ENCODE results near the gene PLEKHB1. TPM values are rescaled to one million over a fixed set of nuclear protein-coding genes. Genes with fewer than 3 reads are reported as not detected.

PLEKHB1 gene
- total RNA-seq, 1 experiment from 2014 or later = 6.6 TPM

- H3K27me3 ChIP-seq (ENCODE audit: control insufficient read depth, insufficient read depth, low read length) = no peaks in the 10 kb centered on the region
- no TSS peak for BruUV-seq (replicated peaks)
- H3K4me3 ChIP-seq (ENCODE audit: low read depth in 2 of 2, low read length in 2 of 2) = no peak overlapping the region
- ATAC-seq (no peak), DNase-seq (ENCODE audit: low read depth, low spot score) (no peak)
- ChIA-PET POLR2A (no interaction called here), CTCF (interaction anchor here (1.3 kb wide), 1 partner anchor 10 kb away, joined by 4 read pairs; no protein-coding TSS in a partner anchor)
- TF ChIP-seq CTCF (IDR thresholded peaks at IDR 0.05) (no peak), SIN3A (IDR thresholded peaks at IDR 0.05; ENCODE audit: borderline replicate concordance, insufficient read depth, low read depth, low read length) (no peak), POLR2AphosphoS5 (IDR thresholded peaks at IDR 0.05; ENCODE audit: low read depth, low read length) (no peak), TCF7L2 (IDR thresholded peaks at IDR 0.05; ENCODE audit: low read depth, low read length) (no peak), REST (IDR thresholded peaks at IDR 0.05; ENCODE audit: insufficient read depth in 1 of 2, low read depth in 2 of 2, low read length in 1 of 2) (no peak)
- in situ Hi-C loops (cut with HindIII; ENCODE audit: low pct_unique_long_range_greater_than_20kb, low sequenced_read_pairs) = no loop called here
- H3K27ac ChIP-seq (ENCODE audit: low read length) = no peak overlapping the region
- no peaks in the 10 kb centered on the region for H3K4me1 ChIP-seq (ENCODE audit: control insufficient read depth, insufficient read depth, low read length)
- intact Hi-C loops (cut with micrococcal nuclease; ENCODE audit: unreplicated experiment) = no loop called here
- no peaks in the 10 kb centered on the region for H3K36me3 ChIP-seq (ENCODE audit: control insufficient read depth, insufficient read depth, low read length)
- no peaks in the 10 kb centered on the region; the same call in 1 of the 2 replicates for H3K9me3 ChIP-seq (ENCODE audit: control insufficient read depth, insufficient read depth, low read depth, low read length)
Observed at GRCh38 chr11:73636249-73636648, 10.1 kb upstream of the PLEKHB1 start.

- no peak overlapping the region for H3K27ac ChIP-seq (ENCODE audit: low read length)
- no TSS peak for BruUV-seq (replicated peaks)
- intact Hi-C loops (cut with micrococcal nuclease; ENCODE audit: unreplicated experiment) = no loop called here
- H3K4me1 ChIP-seq (ENCODE audit: control insufficient read depth, insufficient read depth, low read length) = no peaks in the 10 kb centered on the region
- DNase-seq (ENCODE audit: low read depth, low spot score) (no peak), ATAC-seq (no peak)
- in situ Hi-C loops (cut with HindIII; ENCODE audit: low pct_unique_long_range_greater_than_20kb, low sequenced_read_pairs) = no loop called here
- no peaks in the 10 kb centered on the region; the same call in 1 of the 2 replicates for H3K9me3 ChIP-seq (ENCODE audit: control insufficient read depth, insufficient read depth, low read depth, low read length)
- no peaks in the 10 kb centered on the region for H3K36me3 ChIP-seq (ENCODE audit: control insufficient read depth, insufficient read depth, low read length)
- TF ChIP-seq SIN3A (IDR thresholded peaks at IDR 0.05; ENCODE audit: borderline replicate concordance, insufficient read depth, low read depth, low read length) = no peak
- ChIA-PET CTCF (interaction anchor here (1.3 kb wide), 1 partner anchor 11 kb away, joined by 4 read pairs; no protein-coding TSS in a partner anchor), POLR2A (no interaction called here)
- H3K4me3 ChIP-seq (ENCODE audit: low read depth in 2 of 2, low read length in 2 of 2) = no peak overlapping the region
- no peaks in the 10 kb centered on the region for H3K27me3 ChIP-seq (ENCODE audit: control insufficient read depth, insufficient read depth, low read length)
Observed at GRCh38 chr11:73637012-73637411, 9.4 kb upstream of the PLEKHB1 start.

GRCh38 chr11:73640592-73640991, 5.8 kb upstream of the PLEKHB1 start:
- in situ Hi-C loops (cut with HindIII; ENCODE audit: low pct_unique_long_range_greater_than_20kb, low sequenced_read_pairs) (no loop called here), intact Hi-C loops (cut with micrococcal nuclease; ENCODE audit: unreplicated experiment) (no loop called here)
- ATAC-seq = no peak
- Histone ChIP-seq H3K27ac (ENCODE audit: low read length) (no peak overlapping the region), H3K27me3 (ENCODE audit: control insufficient read depth, insufficient read depth, low read length) (no peaks in the 10 kb centered on the region), H3K9me3 (ENCODE audit: control insufficient read depth, insufficient read depth, low read depth, low read length) (no peaks in the 10 kb centered on the region), H3K4me1 (ENCODE audit: control insufficient read depth, insufficient read depth, low read length) (no peaks in the 10 kb centered on the region), H3K4me3 (ENCODE audit: low read depth in 2 of 2, low read length in 2 of 2) (no peak overlapping the region), H3K36me3 (ENCODE audit: control insufficient read depth, insufficient read depth, low read length) (no peaks in the 10 kb centered on the region)
- DNase-seq (ENCODE audit: low read depth, low spot score) = no peak
- TF ChIP-seq POLR2AphosphoS5 (IDR thresholded peaks at IDR 0.05; ENCODE audit: low read depth, low read length) (no peak), TCF7L2 (IDR thresholded peaks at IDR 0.05; ENCODE audit: low read depth, low read length) (no peak), CTCF (IDR thresholded peaks at IDR 0.05) (no peak), REST (IDR thresholded peaks at IDR 0.05; ENCODE audit: insufficient read depth in 1 of 2, low read depth in 2 of 2, low read length in 1 of 2) (no peak), SIN3A (IDR thresholded peaks at IDR 0.05; ENCODE audit: borderline replicate concordance, insufficient read depth, low read depth, low read length) (no peak)
- no TSS peak for BruUV-seq (replicated peaks)
- ChIA-PET CTCF (interaction anchor here (1.0 kb wide), 1 partner anchor 20 kb away, joined by 4 read pairs; no protein-coding TSS in a partner anchor), POLR2A (interaction anchor here (0.5 kb wide), 1 partner anchor 51 kb away, joined by 7 read pairs; no protein-coding TSS in a partner anchor)
